ENCODE results near the gene REEP1.

The REEP1 gene

DNA sequence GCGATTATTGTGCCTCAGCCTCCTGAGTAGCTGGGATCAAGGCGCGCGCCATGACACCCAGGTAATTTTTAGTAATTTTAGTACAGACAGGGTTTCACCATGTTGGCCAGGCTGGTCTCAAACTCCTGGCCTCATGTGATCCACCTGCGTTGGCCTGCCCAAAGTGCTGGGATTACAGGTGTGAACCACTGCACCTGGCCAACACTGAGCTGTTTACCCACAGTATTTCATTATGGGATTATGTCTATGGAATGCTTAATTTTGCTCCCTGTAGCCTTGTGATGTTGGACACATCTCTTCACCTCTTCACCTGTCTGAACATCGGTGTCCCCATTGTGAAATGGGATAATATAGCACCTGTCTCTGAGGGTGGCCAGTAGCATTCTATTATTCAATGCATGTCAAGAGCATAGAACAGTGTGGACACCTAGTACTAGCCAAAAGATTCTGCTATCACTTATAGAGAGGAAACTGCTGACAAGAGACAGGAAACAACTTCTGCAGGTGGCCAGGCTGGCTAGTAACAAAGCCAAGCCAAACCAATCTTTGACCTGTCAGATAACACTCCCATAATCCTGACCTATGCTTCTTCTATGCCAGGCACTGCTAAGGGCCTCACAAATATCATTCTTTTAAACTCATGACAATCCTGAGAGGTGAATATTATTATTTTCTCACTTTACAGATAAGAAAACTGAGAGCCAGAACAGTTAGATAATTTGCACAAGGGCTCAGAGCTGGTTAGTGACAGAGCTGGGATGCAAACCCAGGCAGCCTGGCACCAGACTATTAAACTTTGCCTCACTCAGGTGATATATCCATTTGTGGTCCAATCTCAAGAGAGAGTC, 29.4 kb upstream of the REEP1 start:
- no peak for TF ChIP-seq CTCF (IDR thresholded peaks at IDR 0.05; ENCODE audit: insufficient read depth, missing control alignments)
- FAIRE-seq (no peak), DNase-seq (ENCODE audit: insufficient read length, low spot score) (no peak)

DNA sequence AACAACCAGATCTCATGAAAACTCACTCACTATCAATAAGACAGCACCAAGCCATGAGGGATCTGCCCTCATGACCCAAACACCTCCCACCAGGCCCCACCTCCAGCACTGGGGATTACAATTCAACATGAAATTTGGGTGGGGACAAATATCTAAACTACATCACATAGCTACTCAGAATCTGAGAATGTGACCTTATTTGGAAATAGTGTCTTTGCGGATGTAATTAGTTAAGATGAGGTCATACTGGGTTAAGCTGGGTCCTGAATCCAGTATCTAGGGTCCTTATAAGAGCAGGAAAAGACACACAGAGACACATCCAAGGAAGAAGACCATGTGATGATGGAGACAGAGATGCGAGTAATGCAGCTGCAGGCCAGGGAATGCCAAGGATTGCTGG, 27.5 kb upstream of the REEP1 start:
- TF ChIP-seq CTCF (IDR thresholded peaks at IDR 0.05; ENCODE audit: insufficient read depth, missing control alignments), result no peak
- DNase-seq (ENCODE audit: insufficient read length, low spot score), result no peak
- no peak for FAIRE-seq

DNA sequence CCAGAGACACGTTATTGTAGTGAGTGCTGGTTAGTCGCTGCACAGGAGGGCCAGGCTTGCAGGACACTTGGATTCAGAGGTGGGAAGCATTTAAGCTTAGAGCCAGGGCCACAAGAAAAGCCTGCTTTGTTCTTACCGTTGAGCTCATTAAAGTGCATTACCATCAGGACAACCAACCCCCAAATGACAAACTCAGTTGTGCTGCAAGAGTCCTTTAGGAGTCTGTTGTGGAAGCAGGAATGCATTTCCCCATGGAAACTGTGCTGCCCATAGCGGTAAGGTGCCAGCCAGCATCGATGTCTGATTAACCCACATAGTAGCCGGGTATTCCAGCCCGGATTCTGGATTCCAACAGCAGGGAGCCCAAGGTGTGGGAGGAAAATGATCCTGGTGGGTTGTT, 23.4 kb upstream of the REEP1 start:
- no peak for DNase-seq (ENCODE audit: insufficient read length, low spot score)
- FAIRE-seq, result no peak
- TF ChIP-seq CTCF (IDR thresholded peaks at IDR 0.05; ENCODE audit: insufficient read depth, missing control alignments), result no peak

GRCh38 chr2:86358957-86359356, 21.5 kb upstream of the REEP1 start:
- TF ChIP-seq CTCF (IDR thresholded peaks at IDR 0.05; ENCODE audit: insufficient read depth, missing control alignments), result no peak
- DNase-seq (ENCODE audit: insufficient read length, low spot score) (no peak), FAIRE-seq (no peak)

DNA sequence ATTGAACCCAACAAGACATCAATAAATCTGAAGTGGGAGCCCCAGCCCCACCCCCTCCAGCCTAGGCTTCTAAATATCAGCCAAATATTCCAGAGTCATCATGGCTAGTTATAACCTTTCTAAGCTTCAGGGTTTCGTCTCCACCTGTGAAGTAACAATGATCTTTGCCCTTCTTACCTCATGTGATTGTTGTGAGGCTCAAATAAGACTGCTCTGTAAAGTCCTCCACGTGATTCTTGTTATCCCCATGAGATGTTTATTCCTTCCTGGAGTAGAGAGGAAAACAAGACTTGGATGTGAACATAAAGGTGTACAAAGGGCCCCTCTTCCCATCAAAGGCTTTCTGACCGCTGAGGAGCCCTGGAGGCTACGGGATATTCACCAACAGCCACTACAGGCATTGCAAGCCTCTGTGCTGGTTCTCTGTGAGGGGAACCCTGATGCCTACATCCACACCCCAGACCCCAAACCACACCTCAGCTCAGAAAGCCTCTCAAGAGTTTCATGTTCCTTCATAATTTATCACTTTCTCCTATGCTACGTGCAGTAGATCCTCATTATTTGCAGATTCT, 20.1 kb upstream of the REEP1 start:
- TF ChIP-seq CTCF (IDR thresholded peaks at IDR 0.05; ENCODE audit: insufficient read depth, missing control alignments), result no peak
- FAIRE-seq, result no peak
- no peak for DNase-seq (ENCODE audit: insufficient read length, low spot score)

DNA sequence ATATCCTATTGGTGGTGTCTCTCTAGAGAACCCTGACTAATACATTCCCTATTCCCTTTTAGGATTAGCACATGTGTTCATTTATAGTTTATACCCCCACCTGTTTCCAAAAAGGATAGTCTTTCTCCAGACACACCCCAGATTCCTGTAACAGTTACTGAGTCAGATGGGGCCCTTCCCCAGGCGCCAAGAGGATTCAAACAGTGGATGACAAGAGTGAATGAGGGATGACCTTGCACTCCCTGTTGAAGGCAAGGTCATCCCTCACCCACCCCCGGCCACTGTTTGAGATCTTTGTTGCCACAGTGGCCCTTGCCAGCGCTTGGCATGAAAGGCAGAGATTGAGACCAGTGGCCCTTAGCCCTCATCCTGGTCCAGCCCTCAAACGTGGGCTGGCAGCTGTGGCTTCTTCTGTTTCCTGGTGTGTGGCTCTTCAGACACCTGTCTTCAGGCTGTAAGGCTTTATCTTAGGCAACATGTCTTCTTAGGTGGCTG, 15.3 kb upstream of the REEP1 start:
- DNase-seq (ENCODE audit: insufficient read length, low spot score) (no peak), FAIRE-seq (no peak)
- TF ChIP-seq CTCF (IDR thresholded peaks at IDR 0.05; ENCODE audit: insufficient read depth, missing control alignments), result no peak
